ENCODE results near the gene RTL3. TPM values are rescaled to one million over a fixed set of nuclear protein-coding genes. Genes with fewer than 3 reads are reported as not detected.

The RTL3 gene
- total and polyA plus RNA-seq, 2 donors (not counting 1 experiment from before 2014, with no cell fraction given) = not detected

DNA sequence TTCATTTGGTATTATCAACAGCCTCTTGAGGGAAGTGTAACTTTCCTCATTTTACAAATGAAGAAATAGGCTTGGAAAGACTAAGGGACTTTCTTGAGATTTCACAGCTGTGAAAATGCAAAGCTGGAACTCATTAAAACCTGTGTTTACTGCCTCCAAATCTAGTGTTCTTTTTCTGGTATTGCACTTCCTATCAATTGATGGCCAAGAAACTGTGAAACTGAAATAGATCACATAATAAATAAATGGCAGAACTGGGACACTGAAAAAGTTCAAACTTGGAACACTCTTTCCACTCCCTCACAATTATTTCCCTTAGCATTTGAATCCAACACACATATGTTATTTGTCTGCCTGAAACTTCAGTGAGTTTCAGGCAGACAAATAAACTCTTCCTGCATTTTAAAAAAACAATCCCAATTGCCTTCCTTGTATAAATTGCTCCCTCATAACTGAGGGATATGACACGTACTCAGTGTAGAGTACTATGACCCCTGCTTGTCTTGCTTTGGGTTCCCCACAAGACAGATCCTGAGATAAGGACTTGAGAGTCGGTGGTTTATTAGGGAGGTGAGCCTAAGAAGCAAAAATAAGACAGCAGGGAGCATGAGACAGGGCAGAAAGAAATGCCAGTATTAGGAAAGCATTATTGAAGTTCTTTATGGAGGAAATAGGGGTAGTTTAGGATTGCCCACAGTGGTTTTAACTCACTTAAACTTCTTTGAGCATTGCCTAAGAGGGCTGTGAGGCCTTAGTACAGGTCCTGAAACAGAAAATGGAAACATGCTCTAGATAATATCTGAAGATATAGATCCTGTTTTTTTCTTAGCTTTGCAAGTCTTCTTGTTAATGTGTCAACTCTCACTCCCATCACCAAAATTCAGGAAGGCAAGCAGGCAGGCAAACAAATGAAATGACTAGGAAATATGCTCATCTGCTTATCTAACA is 33.9 kb downstream of the RTL3 start:
- no peaks in the 10 kb centered on the region for H3K9me3 Mint-ChIP-seq (ENCODE audit: insufficient read depth)
- 29% methylated on average over 1 of the region's 2 CpGs for WGBS (ENCODE audit: insufficient coverage)
- no peak overlapping the region for H3K9ac ChIP-seq (ENCODE audit: low read length)
- H3K4me1 ChIP-seq (ENCODE audit: control insufficient read depth in 2 of 2, insufficient read depth in 2 of 2, low read length in 2 of 2) = no peaks in the 10 kb centered on the region
- ATAC-seq (ENCODE audit: low read depth) = no peak
- H3K27me3 Mint-ChIP-seq = no peaks in the 10 kb centered on the region
- ChIA-PET CTCF (no interaction called here), POLR2A (no interaction called here)
- H4K20me1 ChIP-seq (ENCODE audit: control insufficient read depth, insufficient read depth, low read length, poor library complexity, severe bottlenecking) = no peaks in the 10 kb centered on the region
- H3K4me3 ChIP-seq (ENCODE audit: control extremely low read depth in 1 of 5, extremely low read depth in 1 of 5, insufficient read depth in 1 of 5, low read depth in 2 of 5, low read length in 4 of 5) = no peak overlapping the region
- no peaks in the 10 kb centered on the region for H3K36me3 ChIP-seq (replicated peaks in 1 of 2; ENCODE audit: control extremely low read depth in 1 of 2, control insufficient read depth in 1 of 2, extremely low read depth in 1 of 2, insufficient read depth in 2 of 2, low read length in 1 of 2)
- H3K27ac ChIP-seq (ENCODE audit: low read length in 2 of 2) = no peak overlapping the region
- no peaks in the 10 kb centered on the region for H3K79me2 ChIP-seq (ENCODE audit: control insufficient read depth, insufficient read depth, low read length)
- intact Hi-C loops (cut with micrococcal nuclease) = no loop called here
- H2AFZ ChIP-seq (ENCODE audit: insufficient read depth, low read depth, low read length, poor library complexity, severe bottlenecking) = no peak overlapping the region
- no peak overlapping the region for H3K27ac Mint-ChIP-seq
- no peak overlapping the region for H3K4me3 Mint-ChIP-seq
- H3K9me3 ChIP-seq (ENCODE audit: control extremely low read depth in 1 of 3, control insufficient read depth in 2 of 3, insufficient read depth in 1 of 3, low read length in 2 of 3) = no peaks in the 10 kb centered on the region
- H3K4me1 Mint-ChIP-seq = no peaks in the 10 kb centered on the region
- no peak for TF ChIP-seq EZH2 (IDR thresholded peaks at IDR 0.05; ENCODE audit: borderline replicate concordance, insufficient read depth, low read depth, low read length, poor library complexity, severe bottlenecking)
- TF ChIP-seq, protein P1, sequence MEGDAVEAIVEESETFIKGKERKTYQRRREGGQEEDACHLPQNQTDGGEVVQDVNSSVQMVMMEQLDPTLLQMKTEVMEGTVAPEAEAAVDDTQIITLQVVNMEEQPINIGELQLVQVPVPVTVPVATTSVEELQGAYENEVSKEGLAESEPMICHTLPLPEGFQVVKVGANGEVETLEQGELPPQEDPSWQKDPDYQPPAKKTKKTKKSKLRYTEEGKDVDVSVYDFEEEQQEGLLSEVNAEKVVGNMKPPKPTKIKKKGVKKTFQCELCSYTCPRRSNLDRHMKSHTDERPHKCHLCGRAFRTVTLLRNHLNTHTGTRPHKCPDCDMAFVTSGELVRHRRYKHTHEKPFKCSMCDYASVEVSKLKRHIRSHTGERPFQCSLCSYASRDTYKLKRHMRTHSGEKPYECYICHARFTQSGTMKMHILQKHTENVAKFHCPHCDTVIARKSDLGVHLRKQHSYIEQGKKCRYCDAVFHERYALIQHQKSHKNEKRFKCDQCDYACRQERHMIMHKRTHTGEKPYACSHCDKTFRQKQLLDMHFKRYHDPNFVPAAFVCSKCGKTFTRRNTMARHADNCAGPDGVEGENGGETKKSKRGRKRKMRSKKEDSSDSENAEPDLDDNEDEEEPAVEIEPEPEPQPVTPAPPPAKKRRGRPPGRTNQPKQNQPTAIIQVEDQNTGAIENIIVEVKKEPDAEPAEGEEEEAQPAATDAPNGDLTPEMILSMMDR (IDR thresholded peaks at IDR 0.05) = no peak
- H3K4me2 ChIP-seq (replicated peaks; ENCODE audit: low read depth, low read length, poor library complexity, severe bottlenecking) = no peak overlapping the region
- H3K27me3 ChIP-seq (replicated peaks in 1 of 4; ENCODE audit: control extremely low read depth in 1 of 4, control insufficient read depth in 3 of 4, insufficient read depth in 4 of 4, low read length in 3 of 4) = no peaks in the 10 kb centered on the region
- no peak for DNase-seq

DNA sequence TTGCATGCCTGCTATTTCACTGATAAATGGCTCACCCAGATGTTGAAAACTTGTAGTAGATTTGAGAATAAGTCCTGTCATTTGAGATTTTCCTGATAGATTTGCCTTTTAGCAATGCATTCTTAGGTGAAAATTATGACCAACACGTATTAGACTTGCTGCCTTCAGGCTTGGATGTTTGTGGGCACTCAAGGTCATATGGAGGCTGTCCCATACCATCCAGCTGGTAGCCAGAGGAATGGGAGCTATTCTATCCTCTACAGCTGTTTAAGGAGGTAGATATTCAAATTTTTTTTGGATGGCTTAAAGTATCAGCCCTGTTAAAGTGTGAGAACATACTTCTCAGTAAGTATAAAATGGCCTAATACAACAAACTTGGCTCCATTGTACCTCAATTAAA is 34.7 kb downstream of the RTL3 start:
- DNase-seq (no peak), ATAC-seq (ENCODE audit: low read depth) (no peak)
- no peaks in the 10 kb centered on the region for H3K79me2 ChIP-seq (ENCODE audit: control insufficient read depth, insufficient read depth, low read length)
- no peak overlapping the region for H3K27ac ChIP-seq (ENCODE audit: low read length in 2 of 2)
- no peaks in the 10 kb centered on the region for H3K4me1 ChIP-seq (ENCODE audit: control insufficient read depth in 2 of 2, insufficient read depth in 2 of 2, low read length in 2 of 2)
- no peak overlapping the region for H3K9ac ChIP-seq (ENCODE audit: low read length)
- H3K4me2 ChIP-seq (replicated peaks; ENCODE audit: low read depth, low read length, poor library complexity, severe bottlenecking) = no peak overlapping the region
- ChIA-PET POLR2A (no interaction called here), CTCF (no interaction called here)
- Mint-ChIP-seq H3K4me1 (no peaks in the 10 kb centered on the region), H3K9me3 (ENCODE audit: insufficient read depth) (no peaks in the 10 kb centered on the region), H3K27ac (no peak overlapping the region), H3K27me3 (no peaks in the 10 kb centered on the region), H3K4me3 (no peak overlapping the region)
- H3K36me3 ChIP-seq (replicated peaks in 1 of 2; ENCODE audit: control extremely low read depth in 1 of 2, control insufficient read depth in 1 of 2, extremely low read depth in 1 of 2, insufficient read depth in 2 of 2, low read length in 1 of 2) = no peaks in the 10 kb centered on the region
- H3K9me3 ChIP-seq (ENCODE audit: control extremely low read depth in 1 of 3, control insufficient read depth in 2 of 3, insufficient read depth in 1 of 3, low read length in 2 of 3) = no peaks in the 10 kb centered on the region
- no peak overlapping the region for H3K4me3 ChIP-seq (ENCODE audit: control extremely low read depth in 1 of 5, extremely low read depth in 1 of 5, insufficient read depth in 1 of 5, low read depth in 2 of 5, low read length in 4 of 5)
- no peak overlapping the region for H2AFZ ChIP-seq (ENCODE audit: insufficient read depth, low read depth, low read length, poor library complexity, severe bottlenecking)
- no peaks in the 10 kb centered on the region for H4K20me1 ChIP-seq (ENCODE audit: control insufficient read depth, insufficient read depth, low read length, poor library complexity, severe bottlenecking)
- WGBS (ENCODE audit: insufficient coverage) = no CpG with 5 or more reads among the region's 1 CpG
- H3K27me3 ChIP-seq (replicated peaks in 1 of 4; ENCODE audit: control extremely low read depth in 1 of 4, control insufficient read depth in 3 of 4, insufficient read depth in 4 of 4, low read length in 3 of 4) = no peaks in the 10 kb centered on the region
- intact Hi-C loops (cut with micrococcal nuclease) = no loop called here
- TF ChIP-seq, protein P1 (IDR thresholded peaks at IDR 0.05) = no peak
- no peak for TF ChIP-seq EZH2 (IDR thresholded peaks at IDR 0.05; ENCODE audit: borderline replicate concordance, insufficient read depth, low read depth, low read length, poor library complexity, severe bottlenecking)
